Activated CD4-positive, alpha-beta memory T cell treated with anti-CD3 and anti-CD28 coated beads, Interleukin-2, amount 10 ng/mL, durations not matched to agents 7 days and 5 days (primary cell): ENCODE data around the gene CDRT15. TPM values are rescaled to one million over a fixed set of nuclear protein-coding genes. Genes with fewer than 3 reads are reported as not detected.

Source experiments
- CTCF ChIA-PET: fragments of 350-600 bp; sonication (Branson Sonifier 250); formaldehyde crosslinking; loops from one replicate; lab custom pipeline; 2021; ENCODE audit warnings: antibody characterized with exemption, inconsistent platforms; lab: Charles Lee
- POLR2A ChIA-PET: fragments of 350-600 bp; sonication (Branson Sonifier 250); formaldehyde crosslinking; loops from one replicate; lab custom pipeline; 2021; ENCODE audit warnings: antibody characterized with exemption; lab: Charles Lee
- DNase-seq: peaks from one replicate; pipeline ENCODE4 v3.0.0-alpha.2; 2020
- H3K27ac Mint-ChIP-seq: one replicate; pipeline ENCODE4 v1.8.0; 2021; ENCODE audit warnings: mild to moderate bottlenecking, mixed read lengths
- H3K27me3 Mint-ChIP-seq: one replicate; pipeline ENCODE4 v1.8.0; 2021; ENCODE audit warnings: mixed read lengths
- H3K36me3 Mint-ChIP-seq: one replicate; pipeline ENCODE4 v1.8.0; 2021; ENCODE audit warnings: low read depth, mixed read lengths
- H3K4me1 Mint-ChIP-seq: one replicate; pipeline ENCODE4 v1.8.0; 2021; ENCODE audit warnings: mixed read lengths
- H3K4me3 Mint-ChIP-seq: one replicate; pipeline ENCODE4 v1.8.0; 2021; ENCODE audit warnings: mild to moderate bottlenecking, mixed read lengths
- H3K9me3 Mint-ChIP-seq: one replicate; pipeline ENCODE4 v1.8.0; 2021; ENCODE audit warnings: mixed read lengths
- total RNA-seq, 2 experiments: library from RNA; stranded (reverse); gene quantifications; one replicate each; pipeline ENCODE4 v1.2.3, GENCODE V29; 2021

CDRT15 gene
- total RNA-seq, 2 experiments from 2014 or later: not detected

- H3K27me3 Mint-ChIP-seq: no peaks in the 10 kb centered on the region
- DNase-seq: no peak
- H3K27ac Mint-ChIP-seq: peak overlapping the region; percentile 98
- ChIA-PET CTCF (interaction anchor here (2.1 kb wide), 1 partner anchor 97 kb away, joined by 8 read pairs; the partner anchor contains the start of gene HS3ST3B1), POLR2A (interaction anchor here (0.6 to 3.4 kb wide), 2 partner anchors 93 to 97 kb away, joined by 3 to 23 read pairs; partner anchors contain the start of gene HS3ST3B1)
- no peaks in the 10 kb centered on the region for H3K9me3 Mint-ChIP-seq
- peaks cover 87% of the 10 kb centered on the region for H3K4me1 Mint-ChIP-seq
- peaks cover 36% of the 10 kb centered on the region for H3K36me3 Mint-ChIP-seq
- peak overlapping the region; percentile 26 for H3K4me3 Mint-ChIP-seq
These were observed 32.1 kb downstream of the CDRT15 start for GRCh38 chr17:14204546-14204945.

GRCh38 chr17:14204084-14204483 lies 32.6 kb downstream of the CDRT15 start:
- no peak overlapping the region for H3K4me3 Mint-ChIP-seq

GRCh38 chr17:14203388-14203787 lies 33.3 kb downstream of the CDRT15 start:
- ChIA-PET POLR2A (interaction anchor here (0.9 to 1.4 kb wide), 8 partner anchors 83 to 156 kb away, joined by 3 to 35 read pairs (median 4); partner anchors contain the start of gene HS3ST3B1), CTCF (interaction anchor here (0.7 to 1.4 kb wide), 11 partner anchors 12 to 1185 kb away, joined by 3 to 9 read pairs (median 3); partner anchors contain the start of genes ELAC2 and HS3ST3B1)
- Mint-ChIP-seq H3K27me3 (no peaks in the 10 kb centered on the region), H3K9me3 (no peaks in the 10 kb centered on the region), H3K36me3 (peaks cover 37% of the 10 kb centered on the region), H3K4me3 (no peak overlapping the region), H3K4me1 (peaks cover 95% of the 10 kb centered on the region), H3K27ac (peak overlapping the region; percentile 98)
- DNase-seq: peak; percentile 55

More at GRCh38 chr17:14204084-14204483, 32.6 kb downstream of the CDRT15 start:
- Mint-ChIP-seq H3K27ac (peak overlapping the region; percentile 98), H3K4me1 (peaks cover 91% of the 10 kb centered on the region), H3K9me3 (no peaks in the 10 kb centered on the region), H3K27me3 (no peaks in the 10 kb centered on the region), H3K36me3 (peaks cover 36% of the 10 kb centered on the region)
- CTCF ChIA-PET: interaction anchor here (1.0 to 1.4 kb wide), 6 partner anchors 85 to 138 kb away, joined by 3 to 9 read pairs (median 4); partner anchors contain the start of gene HS3ST3B1
- POLR2A ChIA-PET: interaction anchor here (1.1 to 1.4 kb wide), 6 partner anchors 84 to 157 kb away, joined by 3 to 35 read pairs (median 4); partner anchors contain the start of gene HS3ST3B1
- no peak for DNase-seq

GRCh38 chr17:14202388-14203166 lies 34.1 kb downstream of the CDRT15 start:
- CTCF ChIA-PET: interaction anchor here (0.7 to 1.4 kb wide), 11 partner anchors 13 to 1185 kb away, joined by 3 to 9 read pairs (median 3); partner anchors contain the start of genes ELAC2 and HS3ST3B1

GRCh38 chr17:14201988-14202380 lies 34.7 kb downstream of the CDRT15 start:
- H3K27ac Mint-ChIP-seq: peak overlapping the region; percentile 98
- DNase-seq: no peak
- H3K9me3 Mint-ChIP-seq: no peaks in the 10 kb centered on the region
- peaks cover 97% of the 10 kb centered on the region for H3K4me1 Mint-ChIP-seq
- ChIA-PET POLR2A (interaction anchor here (0.9 to 8.2 kb wide), 7 partner anchors 11 to 227 kb away, joined by 3 to 194 read pairs (median 4); partner anchors contain the start of gene HS3ST3B1), CTCF (interaction anchor here (7.5 kb wide), 1 partner anchor 98 kb away, joined by 74 read pairs; the partner anchor contains the start of gene HS3ST3B1)
- H3K36me3 Mint-ChIP-seq: peaks cover 28% of the 10 kb centered on the region
- H3K4me3 Mint-ChIP-seq: peak overlapping the region; percentile 57
- H3K27me3 Mint-ChIP-seq: no peaks in the 10 kb centered on the region

More at GRCh38 chr17:14202388-14203166, 34.1 kb downstream of the CDRT15 start:
- peak overlapping the region; percentile 98 for H3K27ac Mint-ChIP-seq
- no peaks in the 10 kb centered on the region for H3K27me3 Mint-ChIP-seq
- H3K9me3 Mint-ChIP-seq: no peaks in the 10 kb centered on the region
- DNase-seq: no peak
- peak overlapping the region; percentile 31 for H3K4me3 Mint-ChIP-seq
- H3K4me1 Mint-ChIP-seq: peaks cover 97% of the 10 kb centered on the region
- POLR2A ChIA-PET: interaction anchor here (0.9 to 1.4 kb wide), 7 partner anchors 82 to 155 kb away, joined by 3 to 35 read pairs (median 4); partner anchors contain the start of gene HS3ST3B1
- H3K36me3 Mint-ChIP-seq: peaks cover 32% of the 10 kb centered on the region

- ChIA-PET POLR2A (interaction anchor here (0.8 to 8.2 kb wide), 9 partner anchors 10 to 227 kb away, joined by 3 to 194 read pairs (median 4); partner anchors contain the start of gene HS3ST3B1), CTCF (interaction anchor here (7.5 kb wide), 1 partner anchor 99 kb away, joined by 74 read pairs; the partner anchor contains the start of gene HS3ST3B1)
- Mint-ChIP-seq H3K4me1 (peaks cover 99% of the 10 kb centered on the region), H3K27me3 (no peaks in the 10 kb centered on the region), H3K27ac (peak overlapping the region; percentile 98), H3K9me3 (no peaks in the 10 kb centered on the region), H3K4me3 (peak overlapping the region; percentile 57), H3K36me3 (peaks cover 32% of the 10 kb centered on the region)
- peak; percentile 83 for DNase-seq
These were observed 35.4 kb downstream of the CDRT15 start for GRCh38 chr17:14201021-14201987.

- Mint-ChIP-seq H3K27ac (peak overlapping the region; percentile 98), H3K36me3 (peaks cover 34% of the 10 kb centered on the region), H3K9me3 (no peaks in the 10 kb centered on the region), H3K27me3 (no peaks in the 10 kb centered on the region), H3K4me3 (no peak overlapping the region), H3K4me1 (peaks cover 99% of the 10 kb centered on the region)
- CTCF ChIA-PET: interaction anchor here (7.5 kb wide), 1 partner anchor 100 kb away, joined by 74 read pairs; the partner anchor contains the start of gene HS3ST3B1
- POLR2A ChIA-PET: interaction anchor here (0.8 to 8.2 kb wide), 6 partner anchors 44 to 122 kb away, joined by 4 to 194 read pairs (median 4); partner anchors contain the start of gene HS3ST3B1
- no peak for DNase-seq
These were observed 36.3 kb downstream of the CDRT15 start for GRCh38 chr17:14200354-14200753.

GRCh38 chr17:14199601-14200000 lies 37.1 kb downstream of the CDRT15 start:
- no peaks in the 10 kb centered on the region for H3K27me3 Mint-ChIP-seq
- CTCF ChIA-PET: interaction anchor here (7.5 kb wide), 1 partner anchor 101 kb away, joined by 74 read pairs; the partner anchor contains the start of gene HS3ST3B1
- H3K4me1 Mint-ChIP-seq: peaks cover 99% of the 10 kb centered on the region
- POLR2A ChIA-PET: interaction anchor here (0.6 to 8.2 kb wide), 2 partner anchors 86 to 101 kb away, joined by 4 to 194 read pairs; partner anchors contain the start of gene HS3ST3B1
- no peak for DNase-seq
- no peaks in the 10 kb centered on the region for H3K9me3 Mint-ChIP-seq
- peak overlapping the region; percentile 98 for H3K27ac Mint-ChIP-seq
- peak overlapping the region; percentile 34 for H3K4me3 Mint-ChIP-seq
- peaks cover 32% of the 10 kb centered on the region for H3K36me3 Mint-ChIP-seq

GRCh38 chr17:14198575-14198974 lies 38.1 kb downstream of the CDRT15 start:
- Mint-ChIP-seq H3K27ac (peak overlapping the region; percentile 98), H3K4me3 (peak overlapping the region; percentile 53), H3K27me3 (no peaks in the 10 kb centered on the region), H3K36me3 (peaks cover 32% of the 10 kb centered on the region), H3K9me3 (no peaks in the 10 kb centered on the region), H3K4me1 (peaks cover 92% of the 10 kb centered on the region)
- POLR2A ChIA-PET: interaction anchor here (1.0 to 8.2 kb wide), 5 partner anchors 8 to 129 kb away, joined by 3 to 194 read pairs (median 4); partner anchors contain the start of gene HS3ST3B1
- no peak for DNase-seq
- CTCF ChIA-PET: interaction anchor here (0.6 to 7.5 kb wide), 3 partner anchors 102 to 797 kb away, joined by 3 to 74 read pairs (median 4); partner anchors contain the start of gene HS3ST3B1

- no peaks in the 10 kb centered on the region for H3K9me3 Mint-ChIP-seq
- H3K4me1 Mint-ChIP-seq: peaks cover 91% of the 10 kb centered on the region
- H3K4me3 Mint-ChIP-seq: peak overlapping the region; percentile 53
- H3K27me3 Mint-ChIP-seq: no peaks in the 10 kb centered on the region
- ChIA-PET CTCF (interaction anchor here (1.0 to 7.5 kb wide), 3 partner anchors 16 to 106 kb away, joined by 3 to 74 read pairs (median 4); partner anchors contain the start of gene HS3ST3B1), POLR2A (interaction anchor here (1.0 to 8.2 kb wide), 7 partner anchors 9 to 129 kb away, joined by 3 to 194 read pairs (median 5); partner anchors contain the start of gene HS3ST3B1)
- peaks cover 32% of the 10 kb centered on the region for H3K36me3 Mint-ChIP-seq
- peak overlapping the region; percentile 98 for H3K27ac Mint-ChIP-seq
- no peak for DNase-seq
These were observed 38.6 kb downstream of the CDRT15 start for GRCh38 chr17:14198013-14198412.

- POLR2A ChIA-PET: interaction anchor here (0.5 to 8.2 kb wide), 9 partner anchors 9 to 129 kb away, joined by 3 to 194 read pairs (median 4); partner anchors contain the start of gene HS3ST3B1
- CTCF ChIA-PET: interaction anchor here (1.0 to 7.5 kb wide), 3 partner anchors 17 to 106 kb away, joined by 3 to 74 read pairs (median 4); partner anchors contain the start of gene HS3ST3B1
- Mint-ChIP-seq H3K36me3 (peaks cover 32% of the 10 kb centered on the region), H3K9me3 (no peaks in the 10 kb centered on the region), H3K4me1 (peaks cover 89% of the 10 kb centered on the region), H3K4me3 (peak overlapping the region; percentile 53), H3K27ac (peak overlapping the region; percentile 98), H3K27me3 (no peaks in the 10 kb centered on the region)
- peak; percentile 78 for DNase-seq
These were observed 39.1 kb downstream of the CDRT15 start for GRCh38 chr17:14197586-14197985.
